NCI-H748 (cell line): ENCODE measurements around the gene ABHD10.

Experiments used
- DNase-seq: peaks from one replicate; lab custom pipeline; 2025; ENCODE audit not compliant: unreplicated experiment; lab: John Stamatoyannopoulos, UW

The ABHD10 gene

DNA sequence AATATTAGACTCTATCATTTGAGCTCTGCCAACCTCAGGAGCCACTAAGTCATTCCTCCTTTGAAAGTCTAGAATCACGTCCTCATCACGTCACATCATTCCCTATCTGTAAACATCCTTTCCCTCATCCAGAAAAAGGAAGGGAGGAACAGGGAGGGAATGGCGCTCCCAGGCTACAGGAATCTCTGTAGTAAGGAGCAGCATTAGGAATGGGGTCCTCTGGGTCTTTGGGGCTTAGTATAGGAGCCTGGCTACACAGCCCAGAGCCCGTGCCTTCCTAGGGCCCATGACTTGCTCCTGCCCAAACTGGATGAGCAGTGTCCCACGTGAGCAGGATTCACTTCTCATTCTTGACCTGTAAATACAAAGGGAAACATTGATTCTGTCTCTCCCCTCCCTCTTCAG, 21.5 kb downstream of the ABHD10 start:
- DNase-seq: peak; percentile 26

DNA sequence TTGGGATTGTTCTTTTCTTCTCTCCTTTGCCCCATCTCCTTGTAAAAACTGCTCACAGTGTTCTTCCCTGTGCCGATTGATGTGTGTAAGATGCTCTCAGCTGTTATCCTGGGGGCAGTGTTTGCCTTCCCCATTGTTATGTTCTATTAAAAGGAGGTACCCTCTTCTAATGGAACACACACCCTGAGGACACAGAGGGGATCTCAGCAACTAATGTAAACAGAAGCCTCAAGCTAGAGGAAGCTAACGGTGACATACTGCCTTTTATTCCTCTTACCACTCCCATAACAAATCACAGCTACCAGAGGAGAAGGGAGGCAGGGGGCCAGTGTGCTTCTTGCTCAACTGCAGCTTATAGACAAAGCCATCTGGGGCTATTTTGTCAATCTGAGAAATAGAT, 22.1 kb downstream of the ABHD10 start:
- peak; percentile 77 for DNase-seq

DNA sequence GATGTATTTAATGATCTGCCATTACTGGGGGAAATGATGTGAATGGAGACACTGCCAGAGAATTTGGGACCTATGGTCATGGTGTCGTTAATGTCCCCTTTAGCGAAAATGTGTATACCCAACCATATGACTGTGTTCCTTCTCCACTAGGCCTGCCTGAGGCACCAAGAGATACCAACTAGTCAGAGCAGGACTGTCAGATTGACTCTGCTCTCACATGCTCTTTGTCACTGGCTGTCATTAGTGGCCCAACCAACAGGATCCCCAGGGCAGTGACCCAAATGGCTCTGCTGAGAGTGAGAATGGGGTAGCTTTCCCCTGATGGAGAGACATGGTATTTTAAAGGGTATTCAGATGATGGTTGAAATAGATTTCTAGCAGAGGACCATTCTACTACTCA, 22.7 kb downstream of the ABHD10 start:
- no peak for DNase-seq

DNA sequence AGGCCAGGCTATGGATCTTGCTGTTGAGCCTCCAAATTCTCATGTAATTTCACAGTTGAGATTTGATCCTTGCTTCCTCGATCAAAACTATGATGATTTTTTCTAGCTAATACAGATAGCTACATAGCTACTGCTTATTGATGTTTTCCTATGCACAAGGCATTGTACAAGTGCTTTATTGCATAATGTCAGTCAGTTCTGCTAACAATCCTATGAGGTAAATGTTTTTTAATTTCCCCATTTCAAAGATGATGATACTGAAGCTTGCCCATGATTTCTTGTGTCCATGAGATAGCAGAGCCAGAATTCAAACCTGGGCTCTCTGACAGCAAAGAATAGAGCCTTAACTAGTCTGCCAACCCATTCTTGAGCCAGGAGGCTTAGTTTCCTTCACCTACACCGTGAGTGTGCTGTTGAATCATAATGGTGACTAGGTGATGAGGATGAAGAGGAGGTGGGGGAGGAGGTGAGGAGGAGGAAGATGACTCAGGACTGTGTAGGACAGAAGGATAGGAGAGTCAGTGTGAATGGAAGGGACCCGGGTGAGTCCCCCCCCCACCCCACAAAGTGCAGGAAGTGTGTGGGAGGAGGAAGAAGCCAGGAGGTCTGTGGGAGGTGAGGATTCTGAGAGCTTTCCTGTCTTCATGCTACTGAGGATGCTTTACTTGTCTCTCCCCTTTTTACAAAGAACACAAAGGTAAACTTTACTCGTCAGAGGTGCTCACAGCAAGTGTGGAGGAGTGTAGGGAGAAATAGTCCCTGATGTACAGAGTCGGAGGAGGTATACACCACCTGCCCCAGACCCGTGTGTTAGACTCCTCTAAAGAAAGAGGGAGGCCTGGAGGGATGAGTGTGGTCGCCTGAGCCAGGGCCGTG, 23.5 kb downstream of the ABHD10 start:
- no peak for DNase-seq

DNA sequence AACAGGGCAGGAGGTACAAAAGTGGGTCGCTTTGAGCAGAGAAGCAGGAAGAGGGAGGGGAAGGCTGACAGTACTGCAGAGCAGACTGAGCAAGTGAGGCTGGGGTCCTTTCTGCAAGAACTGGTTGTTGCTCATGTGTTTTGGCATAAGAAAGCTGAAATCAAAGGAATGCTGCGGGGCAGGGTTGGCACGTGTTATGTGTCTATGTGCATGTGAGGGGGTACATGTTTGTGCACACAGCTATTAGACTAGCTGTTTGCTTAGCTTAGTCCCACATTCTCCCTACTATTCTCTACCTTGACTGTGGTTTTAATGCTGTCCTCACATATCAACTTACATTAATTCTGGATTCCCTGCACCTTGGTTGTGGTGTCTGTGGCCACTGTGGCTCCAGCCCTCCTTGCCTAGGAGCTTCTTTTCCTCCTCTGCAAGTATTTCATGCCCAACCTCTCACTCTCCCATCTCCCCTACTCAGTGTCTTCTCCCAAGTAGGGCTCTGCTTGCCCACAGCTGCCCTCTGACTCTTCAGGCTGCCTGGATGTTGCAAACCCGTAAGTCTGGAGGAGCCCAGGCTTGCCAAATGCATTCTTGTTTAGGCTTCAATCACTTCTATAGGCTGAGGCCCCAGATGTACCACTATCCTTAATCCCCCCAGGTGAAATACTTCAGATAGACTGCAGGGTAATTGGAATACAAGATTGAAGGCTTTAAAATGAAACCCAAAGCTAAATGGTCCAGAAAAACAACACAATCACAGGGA, 24.7 kb downstream of the ABHD10 start:
- DNase-seq: no peak

DNA sequence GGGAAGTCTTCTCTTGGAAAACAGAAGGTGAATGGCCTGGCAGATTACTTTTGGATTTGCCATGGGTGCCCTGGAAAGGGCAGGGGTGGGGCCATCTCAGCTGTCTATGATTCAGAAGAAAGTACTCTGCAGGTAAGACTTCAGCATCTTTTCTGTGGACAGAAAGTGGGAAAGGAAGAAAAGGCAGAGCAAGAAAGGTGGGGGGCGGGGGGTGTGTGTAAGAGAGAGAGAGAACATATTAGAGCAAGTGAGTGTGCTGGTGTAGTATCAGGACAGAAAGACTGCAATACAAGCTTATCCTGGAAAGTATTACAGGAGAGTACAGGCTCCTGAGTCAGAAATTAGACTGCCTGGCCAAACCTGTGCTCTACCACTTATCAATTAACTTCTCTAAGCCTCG, 25.4 kb downstream of the ABHD10 start:
- no peak for DNase-seq

DNA sequence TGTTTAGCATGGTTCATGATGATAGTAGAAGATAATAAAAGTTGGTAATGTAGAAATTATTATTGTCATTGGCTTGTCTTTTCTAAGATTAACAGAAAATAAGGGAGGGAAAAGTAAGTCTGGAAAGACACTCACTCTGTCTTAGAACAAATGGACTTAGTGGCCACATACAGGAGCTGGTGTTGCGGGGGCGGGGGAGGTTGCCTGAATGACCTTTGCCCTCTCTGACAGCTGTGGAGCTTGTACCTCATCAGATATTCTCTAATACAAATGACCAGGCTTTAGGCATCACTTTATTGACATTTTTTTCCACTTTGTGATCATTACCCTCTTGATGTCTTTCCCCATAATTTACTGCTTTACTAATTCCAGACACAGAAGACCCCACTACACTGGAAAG, 25.8 kb downstream of the ABHD10 start:
- no peak for DNase-seq

DNA sequence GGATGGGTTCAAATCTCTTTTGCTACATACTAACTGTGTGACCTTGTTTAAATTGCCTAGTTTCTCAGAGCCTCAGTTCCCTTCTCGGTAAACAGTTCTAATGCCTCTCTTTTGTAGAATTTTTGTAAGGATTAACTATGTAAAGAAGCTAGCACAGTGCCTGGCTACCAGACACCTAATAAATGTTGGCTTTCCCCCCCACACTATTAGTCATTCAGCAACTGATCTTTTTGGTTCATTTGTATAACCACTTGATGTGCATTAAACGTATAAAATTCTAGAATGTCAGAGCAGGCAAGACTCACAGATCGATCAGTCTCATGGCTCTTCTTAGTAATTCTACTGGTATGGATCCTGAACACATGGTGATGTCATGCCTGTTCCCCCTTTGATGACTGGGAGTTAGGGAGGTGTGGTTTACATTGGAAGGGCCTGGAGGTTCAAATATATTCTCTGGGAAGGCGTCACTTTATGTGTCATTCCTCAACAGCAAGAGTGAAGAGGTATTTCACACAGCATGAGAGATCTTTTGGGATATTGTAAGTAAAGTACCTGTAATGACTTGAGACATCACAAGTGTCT, 26.4 kb downstream of the ABHD10 start:
- DNase-seq: no peak

DNA sequence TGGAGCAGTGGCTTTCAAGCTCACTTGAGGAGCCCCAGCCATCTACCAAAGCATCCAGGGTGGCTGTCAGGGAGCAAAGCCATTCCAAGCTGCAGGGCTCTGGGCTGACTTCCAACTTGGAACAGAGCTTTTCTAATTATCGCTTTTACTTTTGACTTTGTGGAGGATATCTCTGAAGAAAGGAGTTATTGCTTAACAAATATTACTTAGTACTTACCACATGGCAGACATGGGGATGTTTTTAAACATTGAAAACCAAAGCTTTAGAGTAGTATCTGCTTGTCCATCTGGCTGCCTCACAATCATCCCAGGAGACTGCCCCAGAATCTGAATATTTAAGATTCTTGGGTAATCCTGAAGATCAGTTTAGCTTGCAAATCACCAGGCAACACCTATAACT, 28.8 kb downstream of the ABHD10 start:
- DNase-seq: no peak

DNA sequence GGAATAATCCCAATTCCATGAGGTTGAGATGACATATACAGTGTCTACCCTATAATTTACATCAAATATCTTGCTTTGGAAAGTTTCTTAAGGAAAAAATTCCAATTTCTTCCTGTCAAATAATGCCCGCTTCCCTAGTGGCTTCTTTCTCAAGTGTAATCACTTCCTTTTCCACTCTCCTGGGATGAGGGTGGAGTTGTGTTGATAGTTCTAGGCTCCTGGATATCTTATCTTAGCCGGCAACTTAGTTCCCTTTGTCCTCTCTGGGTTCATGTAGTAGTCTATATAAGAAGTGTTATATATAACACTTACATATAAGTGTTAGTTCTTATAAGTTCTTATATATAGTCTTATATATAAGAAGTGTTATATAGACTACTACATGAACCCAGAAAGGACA, 30.8 kb downstream of the ABHD10 start:
- DNase-seq: no peak

DNA sequence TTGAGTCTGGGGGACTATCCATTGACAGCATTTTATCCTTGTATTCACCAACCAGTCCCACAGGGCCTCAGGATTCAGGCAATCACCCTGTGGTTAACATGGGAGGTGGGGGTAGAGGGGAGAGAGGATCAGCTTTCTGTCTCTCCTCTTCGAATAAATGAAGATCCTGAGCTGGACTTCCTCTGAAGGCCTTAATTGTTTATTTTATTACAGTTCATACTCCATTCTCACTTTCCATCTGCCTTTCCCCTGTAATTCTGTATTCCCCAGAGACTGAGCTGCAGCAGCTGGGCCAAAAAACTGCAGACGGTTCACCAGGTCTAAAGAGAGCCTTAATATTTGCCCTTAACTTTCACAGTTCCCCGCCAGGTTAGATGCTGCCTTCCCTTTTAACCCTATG, 31.8 kb downstream of the ABHD10 start:
- DNase-seq: peak; percentile 2

DNA sequence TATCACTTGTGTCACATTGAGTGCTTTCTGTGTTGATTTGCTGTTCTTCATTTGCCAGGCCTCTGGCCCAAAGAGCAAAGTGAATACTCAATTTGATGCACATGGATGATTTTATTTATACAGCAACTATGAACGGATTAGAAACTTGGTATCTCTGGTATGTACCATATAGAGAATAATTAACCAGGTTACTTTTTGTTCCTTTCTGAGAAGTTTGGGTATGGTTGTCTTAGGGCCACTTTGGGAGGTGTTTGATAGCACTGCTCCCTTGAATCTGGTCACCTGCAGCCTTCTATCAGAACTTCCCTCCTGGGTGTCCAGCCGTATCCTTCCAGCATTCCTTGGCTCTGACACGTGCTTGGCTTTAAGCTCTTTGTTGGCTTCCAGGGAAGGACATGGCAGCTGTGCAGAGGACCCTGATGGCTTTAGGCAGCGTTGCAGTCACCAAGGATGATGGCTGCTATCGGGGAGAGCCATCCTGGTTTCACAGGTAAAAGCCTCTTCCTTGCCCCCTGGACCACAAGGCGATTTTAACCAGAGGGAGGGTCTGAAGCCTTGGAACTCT, 32.6 kb downstream of the ABHD10 start:
- no peak for DNase-seq

DNA sequence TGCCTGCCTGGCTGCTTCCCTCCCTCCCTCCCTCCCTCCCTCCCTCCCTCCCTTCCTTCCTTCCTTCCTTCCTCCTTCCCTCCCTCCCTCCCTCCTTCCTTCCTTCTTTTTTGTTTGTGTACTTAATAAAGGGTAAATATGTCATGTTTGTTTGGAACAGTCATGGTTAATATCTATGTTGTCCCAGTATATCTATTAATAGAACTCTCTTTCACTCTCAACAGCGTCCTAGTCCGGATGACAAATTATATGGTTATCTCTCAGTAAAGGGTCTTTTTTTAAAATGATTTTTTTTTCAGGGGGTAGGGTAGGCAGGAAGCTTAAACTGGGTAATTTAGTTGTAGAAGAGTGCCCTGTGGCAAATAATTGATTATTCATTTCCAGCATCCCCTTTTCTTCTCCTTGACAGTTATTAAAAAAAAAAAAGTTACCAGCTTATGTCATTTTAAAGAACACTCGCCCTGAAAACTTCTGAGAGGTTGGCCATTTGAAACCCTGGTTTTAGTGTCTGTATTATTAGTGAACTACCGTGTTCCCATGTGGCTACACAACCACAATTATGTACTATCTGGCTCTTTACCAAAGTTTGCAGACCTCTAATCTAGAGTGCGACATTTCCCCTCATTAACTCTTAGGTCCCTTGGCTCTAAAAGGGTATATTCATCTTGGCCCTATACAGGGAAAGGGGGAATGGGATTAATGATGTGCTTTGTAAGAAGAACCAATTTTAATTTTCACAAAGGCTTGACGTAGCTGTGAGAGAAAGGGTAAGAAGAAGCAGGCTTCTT, 33.6 kb downstream of the ABHD10 start:
- no peak for DNase-seq

DNA sequence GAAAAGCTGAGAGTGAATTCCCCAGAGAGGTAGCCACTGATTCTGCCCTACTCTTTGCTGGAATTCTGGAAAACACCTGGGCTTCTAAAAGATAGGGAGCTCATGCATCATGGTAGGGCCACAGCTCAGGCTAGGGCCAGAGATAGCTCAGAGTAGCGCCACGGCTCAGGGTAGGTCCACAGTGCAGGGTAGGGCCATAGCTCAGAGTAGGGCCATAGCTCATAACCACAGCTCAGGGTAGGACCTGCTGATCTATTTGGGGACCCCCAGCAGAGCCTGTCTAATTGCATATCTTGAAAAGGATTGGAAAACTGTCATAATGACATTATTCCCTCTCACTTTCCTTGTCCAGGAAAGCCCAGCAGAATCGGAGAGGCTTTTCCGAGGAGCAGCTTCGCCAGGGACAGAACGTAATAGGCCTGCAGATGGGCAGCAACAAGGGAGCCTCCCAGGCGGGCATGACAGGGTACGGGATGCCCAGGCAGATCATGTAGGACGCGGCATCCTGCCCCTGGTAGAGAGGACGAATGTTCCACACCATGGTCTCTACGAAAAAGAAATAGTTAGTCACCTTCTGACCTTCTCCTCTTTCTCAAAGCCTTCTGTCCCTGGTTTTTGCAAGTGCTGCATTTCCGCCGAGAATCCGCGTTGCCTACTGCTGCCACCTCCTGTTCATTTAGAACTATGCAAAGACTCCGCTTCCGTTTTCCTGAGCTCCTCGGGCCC, 34.4 kb downstream of the ABHD10 start:
- DNase-seq: no peak

DNA sequence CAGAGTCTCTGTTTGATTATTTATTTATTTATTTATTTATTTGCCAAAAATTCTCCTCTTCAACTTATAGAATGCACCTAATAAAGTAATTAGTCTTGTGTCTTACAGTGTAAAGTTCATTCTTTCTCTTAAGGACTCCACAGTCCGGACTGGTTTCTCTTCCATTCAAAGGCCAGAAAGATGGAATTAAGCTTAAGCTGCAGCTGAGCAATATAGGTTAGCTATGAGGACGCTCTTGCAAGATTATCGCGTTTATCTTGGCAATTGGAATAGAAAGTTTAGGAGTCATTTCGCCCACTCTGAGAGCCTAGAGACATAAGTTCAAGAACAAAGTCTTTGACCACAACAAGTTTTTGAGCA, 34.9 kb downstream of the ABHD10 start:
- no peak for DNase-seq

DNA sequence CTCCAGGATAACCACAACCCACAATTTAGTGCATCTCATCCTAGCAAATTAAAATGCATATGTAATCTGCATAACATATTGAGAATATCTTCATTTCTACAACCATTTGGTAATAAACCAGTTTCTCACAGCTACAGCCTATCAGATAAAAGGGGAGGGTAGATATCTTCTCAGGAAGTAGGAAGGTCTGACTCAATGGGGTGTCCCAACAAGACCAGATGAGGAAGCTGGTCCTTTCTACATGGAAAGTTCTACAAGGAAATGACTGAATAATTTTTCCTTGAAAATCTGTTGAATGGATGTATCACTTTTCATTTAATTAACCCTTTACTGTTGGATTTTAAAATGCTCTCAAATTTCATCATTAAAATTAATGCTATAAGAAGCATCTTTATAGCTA, 38.3 kb downstream of the ABHD10 start:
- DNase-seq: no peak

DNA sequence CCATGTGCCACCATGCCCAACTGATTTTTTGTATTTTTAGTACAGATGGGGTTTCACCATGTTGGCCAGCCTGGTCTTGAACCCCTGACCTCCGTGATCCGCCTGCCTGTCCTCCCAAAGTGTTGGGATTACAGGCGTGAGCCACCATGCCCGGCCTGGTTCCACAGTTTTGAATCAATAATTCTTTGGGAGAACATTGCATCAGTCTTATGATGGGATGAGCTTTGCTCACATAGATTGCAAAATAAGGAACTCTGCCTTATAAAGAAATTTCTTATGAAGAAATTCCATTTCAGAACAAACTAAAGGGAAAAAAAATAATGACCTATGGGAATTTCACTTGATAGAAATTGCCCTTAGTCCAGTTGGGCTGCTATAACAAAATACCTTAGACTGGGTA, 39.9 kb downstream of the ABHD10 start:
- DNase-seq: no peak

DNA sequence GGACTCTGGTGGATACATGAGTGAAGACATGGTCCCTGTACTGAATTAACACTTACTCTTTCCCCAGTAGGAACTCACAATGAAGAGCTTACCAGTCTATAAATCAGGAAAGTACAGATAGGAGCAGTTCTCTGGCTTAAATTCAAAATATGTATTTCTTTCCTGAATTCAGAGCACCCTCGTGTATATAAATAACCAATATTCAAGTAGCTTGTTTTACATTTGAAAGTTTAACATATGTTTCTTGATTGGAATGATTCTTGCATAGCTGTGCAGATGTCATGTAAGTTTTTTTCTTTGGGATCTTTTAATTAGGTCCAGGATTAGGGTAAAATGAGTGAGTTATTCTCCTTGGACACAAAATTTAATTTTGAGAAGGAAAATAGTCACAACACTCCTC, 40.9 kb downstream of the ABHD10 start:
- DNase-seq: no peak

DNA sequence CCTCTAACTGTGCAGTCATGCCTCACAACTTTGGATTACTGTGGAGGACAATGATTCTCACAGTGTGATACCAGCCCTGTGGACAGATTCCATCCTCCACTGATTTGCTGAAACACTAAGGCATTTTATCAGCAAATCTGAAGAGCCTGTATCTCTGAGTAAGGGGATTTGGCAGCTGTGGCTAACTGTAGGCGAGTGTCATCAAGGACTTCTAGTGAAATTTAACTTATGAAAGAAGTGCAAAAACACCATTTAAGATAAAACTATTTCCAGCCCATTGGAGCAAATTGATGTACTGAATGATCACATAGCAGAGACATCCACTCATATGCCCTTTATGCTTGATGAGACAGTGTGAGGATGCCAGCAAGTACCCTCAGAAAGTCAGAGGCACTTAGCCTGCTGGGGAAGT, 41.9 kb downstream of the ABHD10 start:
- DNase-seq: no peak

DNA sequence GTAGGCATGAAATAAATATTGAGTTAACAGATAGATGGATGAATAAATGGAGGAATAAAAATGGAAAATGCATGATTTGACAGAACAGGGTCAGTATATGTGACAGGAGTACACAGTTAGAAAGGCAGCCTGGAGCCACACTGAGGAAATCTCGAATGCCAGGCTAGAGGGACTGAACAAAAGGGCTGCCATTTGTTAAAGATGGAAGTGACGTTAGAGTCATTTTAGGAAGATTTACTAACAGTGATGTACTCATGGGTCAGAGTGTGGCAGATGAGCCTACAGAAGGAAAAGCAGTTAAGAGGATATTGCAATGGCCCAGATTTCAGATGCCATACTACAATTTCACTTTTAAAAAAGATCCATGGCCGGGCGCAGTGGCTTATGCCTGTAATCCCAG, 48.3 kb downstream of the ABHD10 start:
- no peak for DNase-seq
